ENCODE measurements around the gene STXBP2.

STXBP2 gene

DNA sequence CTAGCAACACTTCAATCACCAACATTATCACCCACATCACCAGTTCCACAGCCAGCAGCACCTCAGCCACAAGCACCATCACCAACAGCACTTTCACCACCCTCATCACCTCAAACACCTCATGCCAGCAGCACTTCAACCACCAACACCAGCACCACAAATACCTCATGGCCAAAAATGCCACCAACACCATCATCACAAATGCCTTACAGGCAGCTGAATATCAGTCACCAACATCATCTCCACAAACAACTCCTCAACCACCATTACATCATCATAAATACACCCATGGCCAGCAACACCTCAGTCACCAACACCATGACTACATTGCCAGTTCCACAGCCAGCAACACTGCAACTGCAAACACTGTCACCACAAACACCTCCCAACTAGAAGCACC lies 54.6 kb downstream of the STXBP2 start:
- TF ChIP-seq, protein P1, sequence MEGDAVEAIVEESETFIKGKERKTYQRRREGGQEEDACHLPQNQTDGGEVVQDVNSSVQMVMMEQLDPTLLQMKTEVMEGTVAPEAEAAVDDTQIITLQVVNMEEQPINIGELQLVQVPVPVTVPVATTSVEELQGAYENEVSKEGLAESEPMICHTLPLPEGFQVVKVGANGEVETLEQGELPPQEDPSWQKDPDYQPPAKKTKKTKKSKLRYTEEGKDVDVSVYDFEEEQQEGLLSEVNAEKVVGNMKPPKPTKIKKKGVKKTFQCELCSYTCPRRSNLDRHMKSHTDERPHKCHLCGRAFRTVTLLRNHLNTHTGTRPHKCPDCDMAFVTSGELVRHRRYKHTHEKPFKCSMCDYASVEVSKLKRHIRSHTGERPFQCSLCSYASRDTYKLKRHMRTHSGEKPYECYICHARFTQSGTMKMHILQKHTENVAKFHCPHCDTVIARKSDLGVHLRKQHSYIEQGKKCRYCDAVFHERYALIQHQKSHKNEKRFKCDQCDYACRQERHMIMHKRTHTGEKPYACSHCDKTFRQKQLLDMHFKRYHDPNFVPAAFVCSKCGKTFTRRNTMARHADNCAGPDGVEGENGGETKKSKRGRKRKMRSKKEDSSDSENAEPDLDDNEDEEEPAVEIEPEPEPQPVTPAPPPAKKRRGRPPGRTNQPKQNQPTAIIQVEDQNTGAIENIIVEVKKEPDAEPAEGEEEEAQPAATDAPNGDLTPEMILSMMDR (IDR thresholded peaks at IDR 0.05; ENCODE audit: borderline replicate concordance, insufficient read depth, low read depth, low read length), result no peak
- H3K4me3 ChIP-seq (ENCODE audit: low read depth, low read length), result no peak overlapping the region

DNA sequence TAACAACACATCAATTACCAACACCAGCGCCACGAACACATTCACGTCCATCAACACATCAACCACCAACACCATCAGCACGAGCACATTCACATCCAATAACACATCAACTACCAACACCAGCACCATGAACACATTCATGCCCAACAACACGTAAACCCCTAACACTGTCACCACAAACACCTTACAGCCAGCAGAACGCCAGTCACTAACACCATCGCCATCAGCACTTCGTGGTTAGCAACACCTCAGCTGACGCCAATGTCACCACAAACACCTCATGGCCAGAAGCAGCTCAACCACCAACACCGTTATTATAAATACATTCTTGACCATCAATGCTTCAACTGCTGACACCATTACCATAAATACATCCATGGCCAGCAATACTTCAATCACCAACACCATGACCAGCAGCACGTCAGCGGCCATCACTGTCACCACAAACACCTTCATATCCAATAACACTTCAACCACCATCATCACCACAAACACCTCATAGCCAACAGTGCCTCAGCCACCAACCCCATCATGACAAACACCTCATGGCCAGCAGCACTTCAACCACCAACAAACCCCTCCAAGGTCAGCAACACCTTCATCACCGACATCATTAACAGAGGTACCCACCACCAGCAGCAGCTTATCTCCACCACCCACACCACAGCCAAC lies 55.6 kb downstream of the STXBP2 start:
- TF ChIP-seq, protein P1 (IDR thresholded peaks at IDR 0.05; ENCODE audit: borderline replicate concordance, insufficient read depth, low read depth, low read length), result no peak

DNA sequence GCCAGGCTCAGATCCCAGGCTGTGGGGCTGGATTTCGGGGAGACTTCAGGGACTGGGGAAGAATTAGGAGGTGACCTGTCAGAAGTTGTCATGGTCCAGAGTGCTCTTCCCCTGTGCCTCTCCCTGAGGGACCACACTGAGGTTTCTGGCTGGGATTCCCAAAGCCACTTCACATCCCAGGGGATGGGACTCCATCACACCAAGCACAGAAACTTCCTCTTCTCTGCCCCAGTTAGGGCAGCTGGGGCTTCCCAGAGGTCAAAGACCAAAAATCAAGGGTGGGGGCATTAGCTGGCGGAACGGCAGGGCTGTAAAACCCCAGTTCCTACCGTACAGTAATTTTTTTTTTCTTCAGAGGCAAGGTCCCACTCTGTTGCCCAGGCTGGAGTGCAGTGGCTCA lies 57.6 kb downstream of the STXBP2 start:
- TF ChIP-seq, protein P1 (IDR thresholded peaks at IDR 0.05; ENCODE audit: borderline replicate concordance, insufficient read depth, low read depth, low read length), result no peak
- no peak overlapping the region for H3K4me3 ChIP-seq (ENCODE audit: low read depth, low read length)

More for the DNA sequence above, 55.6 kb downstream of the STXBP2 start:
- no peak overlapping the region for H3K4me3 ChIP-seq (ENCODE audit: low read depth, low read length)

All from GM12875 (cell line).